Keratinocyte (primary cell): ENCODE data around the gene TMOD1. TPM values are rescaled to one million over a fixed set of nuclear protein-coding genes. Genes with fewer than 3 reads are reported as not detected.

Experiments used
- DNase-seq: peaks from one replicate; pipeline ENCODE4 v3.0.0-alpha.2; 2011; ENCODE audit warnings: low read depth, missing footprints, low spot score
- FAIRE-seq: peaks from 2 replicates; lab custom pipeline; 2011; peaks lifted over from hg19 to GRCh38; lab: Jason Lieb, UNC
- H2AFZ ChIP-seq: 2 replicates; pipeline ENCODE4 v1.6.0; 2012; ENCODE audit warnings: low read length, control low read depth, inconsistent platforms; ENCODE audit not compliant: control insufficient read depth
- H3K27ac ChIP-seq: 2 replicates; pipeline ENCODE4 v1.5.1; 2011; ENCODE audit warnings: low read length; ENCODE audit not compliant: control insufficient read depth, insufficient read depth
- H3K27me3 ChIP-seq: 3 replicates; pipeline ENCODE4 v1.6.0; 2011; ENCODE audit warnings: low read length; ENCODE audit not compliant: control insufficient read depth, insufficient read depth; ENCODE audit errors: extremely low read depth
- H3K36me3 ChIP-seq, 2 experiments: 2 replicates in 1 of 2; 3 replicates in 1 of 2; pipeline ENCODE4 v1.5.1; 2011; ENCODE audit warnings: low read length in 2 of 2, mild to moderate bottlenecking in 1 of 2; ENCODE audit not compliant: control insufficient read depth in 2 of 2, insufficient read depth in 2 of 2; ENCODE audit errors: extremely low read depth in 1 of 2
- H3K4me1 ChIP-seq: 3 replicates; pipeline ENCODE4 v1.5.1; 2011; ENCODE audit warnings: low read length; ENCODE audit not compliant: control insufficient read depth, insufficient read depth; ENCODE audit errors: extremely low read depth
- H3K4me2 ChIP-seq: 3 replicates; pipeline ENCODE4 v1.6.0; 2011; ENCODE audit warnings: low read depth, low read length; ENCODE audit not compliant: control insufficient read depth, insufficient read depth; ENCODE audit errors: extremely low read depth
- H3K4me3 ChIP-seq, 3 experiments: fragments of 200-600 bp in 1 of 3; sonication (generic) in 1 of 3; 2 replicates in 2 of 3; 3 replicates in 1 of 3; pipeline ENCODE4 v1.5.1; 2011 to 2016; ENCODE audit warnings: low read length in 3 of 3, mild to moderate bottlenecking in 3 of 3, control low read depth in 2 of 3, inconsistent platforms in 1 of 3, low read depth in 1 of 3, mixed read lengths in 1 of 3, mixed run types in 1 of 3, moderate library complexity in 1 of 3; ENCODE audit not compliant: control insufficient read depth in 2 of 3, insufficient read depth in 2 of 3; ENCODE audit errors: extremely low read depth in 1 of 3
- H3K79me2 ChIP-seq: 2 replicates; pipeline ENCODE4 v1.6.0; 2012; ENCODE audit warnings: low read length; ENCODE audit not compliant: control insufficient read depth, insufficient read depth
- H3K9ac ChIP-seq: 3 replicates; pipeline ENCODE4 v1.6.0; 2011; ENCODE audit warnings: low read length; ENCODE audit not compliant: control insufficient read depth, insufficient read depth; ENCODE audit errors: extremely low read depth
- H3K9me1 ChIP-seq: 3 replicates; pipeline ENCODE4 v1.6.0; 2011; ENCODE audit warnings: low read length; ENCODE audit not compliant: control insufficient read depth, insufficient read depth; ENCODE audit errors: extremely low read depth
- H3K9me3 ChIP-seq: 2 replicates; pipeline ENCODE4 v1.5.1; 2012; ENCODE audit warnings: low read depth, low read length; ENCODE audit not compliant: control insufficient read depth
- H4K20me1 ChIP-seq: 3 replicates; pipeline ENCODE4 v1.6.0; 2011; ENCODE audit warnings: low read length; ENCODE audit not compliant: control insufficient read depth, insufficient read depth; ENCODE audit errors: extremely low read depth
- EZH2 ChIP-seq: IDR thresholded peaks from one replicate; pipeline ENCODE4 v1.6.1; 2012; ENCODE audit warnings: inconsistent platforms, mild to moderate bottlenecking, low read length, moderate library complexity
- dilution Hi-C: fragments of 300-500 bp; cut with MboI; formaldehyde crosslinking; loops from one replicate; pipeline ENCODE4 v1.7.0; 2020; ENCODE audit warnings: low sequenced_read_pairs; ENCODE audit not compliant: extremely low pct_ligation_motif_present
- polyA plus RNA-seq, 5 experiments: library from polyadenylated mRNA; depleted of rRNA in 3 of 5; stranded (reverse) in 3 of 5; stranded (forward) in 1 of 5; unstranded in 1 of 5; fragments of >200 nt; gene quantifications; 1 replicate in 1 of 5; 2 replicates in 3 of 5; 3 replicates in 1 of 5; pipeline versions ENCODE4 v1.2.1 to v1.2.3, GENCODE V29; 2011 to 2012; ENCODE audit warnings: missing spikeins in 2 of 5, low read depth in 1 of 5, low replicate concordance in 1 of 5
- TF ChIP-seq, protein P1 (sequence below), 3 experiments: IDR thresholded peaks in 1 of 3; conservative IDR thresholded peaks in 1 of 3; optimal IDR thresholded peaks in 1 of 3; 2 replicates in 2 of 3; 3 replicates in 1 of 3; pipeline versions ENCODE3 to v1.5.1; 2011; ENCODE audit warnings: low read length in 3 of 3, mild to moderate bottlenecking in 3 of 3, moderate library complexity in 2 of 3, control low read depth in 1 of 3, inconsistent platforms in 1 of 3; ENCODE audit not compliant: insufficient read depth in 2 of 3; ENCODE audit errors: extremely low read depth in 1 of 3

The TMOD1 gene
- polyA plus RNA-seq, 1 donor (not counting 4 experiments of a cell fraction or from before 2014, with no cell fraction given) = not detected

DNA sequence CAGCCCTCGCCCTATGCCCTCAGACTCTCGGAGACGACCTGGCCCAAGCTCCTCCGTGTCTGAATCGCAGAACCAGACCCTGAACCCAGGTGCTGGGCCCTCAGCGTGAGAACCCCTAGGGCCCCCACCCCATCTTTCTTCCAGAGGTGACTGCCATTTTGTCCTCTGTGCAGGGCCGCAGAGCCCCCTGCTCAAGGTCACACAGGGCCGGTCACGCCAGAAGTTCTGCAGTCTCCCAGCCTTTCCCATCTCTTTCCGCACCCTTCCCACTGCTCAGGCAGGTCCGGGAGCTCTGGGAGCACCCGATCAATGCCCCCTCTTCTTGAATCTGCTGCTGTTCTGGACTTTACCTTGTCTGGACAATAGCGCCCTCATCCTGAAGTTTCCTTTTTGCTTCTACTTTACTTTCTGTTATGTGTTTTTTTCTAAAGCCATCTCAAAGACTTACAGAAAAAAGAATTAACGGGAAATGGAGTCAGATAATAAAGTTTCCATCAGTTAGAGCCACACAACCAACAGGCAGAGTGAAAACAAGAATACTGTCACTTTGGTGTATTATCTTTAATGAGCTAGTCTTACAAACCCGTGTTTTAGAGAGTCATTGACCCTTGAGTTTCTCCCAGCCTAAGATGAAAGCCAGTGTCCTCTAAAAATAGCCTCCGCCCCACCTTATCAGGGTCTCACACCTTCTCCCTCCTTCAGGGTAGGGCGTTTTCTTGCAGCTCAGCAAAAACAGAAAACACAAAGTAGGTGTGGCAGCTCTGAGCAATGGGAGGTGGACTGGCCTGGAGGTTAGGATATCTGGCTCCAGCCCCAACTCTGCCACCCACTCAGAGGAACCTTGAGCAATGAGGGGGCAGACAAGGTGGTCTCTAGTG is 1.8 kb downstream of the TMOD1 start:
- dilution Hi-C loops = no loop called here
- FAIRE-seq = no peak
- H3K27me3 ChIP-seq = peaks cover 68% of the 10 kb centered on the region

DNA sequence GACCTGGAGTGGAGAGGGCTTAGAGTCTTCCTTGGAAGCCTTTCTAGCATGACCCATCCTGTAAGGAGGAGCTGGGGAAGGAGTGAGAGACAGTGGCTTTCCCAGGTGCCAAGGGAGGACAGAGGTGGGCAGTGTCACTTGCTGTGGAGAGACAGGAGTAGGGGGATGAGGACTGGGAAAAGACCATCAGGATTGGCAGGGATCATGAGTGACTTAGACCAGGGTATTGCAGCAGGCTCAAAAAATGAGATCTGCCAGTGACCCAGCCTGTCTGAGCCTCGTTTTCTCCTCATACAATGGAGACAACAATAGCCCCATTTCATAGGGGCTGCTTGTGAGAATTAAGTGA is 2.4 kb downstream of the TMOD1 start:
- no peak overlapping the region for H3K27ac ChIP-seq
- H3K9me1 ChIP-seq = no peaks in the 10 kb centered on the region
- H3K36me3 ChIP-seq = no peaks in the 10 kb centered on the region
- DNase-seq = no peak
- H3K27me3 ChIP-seq = peaks cover 68% of the 10 kb centered on the region
- TF ChIP-seq, protein P1, sequence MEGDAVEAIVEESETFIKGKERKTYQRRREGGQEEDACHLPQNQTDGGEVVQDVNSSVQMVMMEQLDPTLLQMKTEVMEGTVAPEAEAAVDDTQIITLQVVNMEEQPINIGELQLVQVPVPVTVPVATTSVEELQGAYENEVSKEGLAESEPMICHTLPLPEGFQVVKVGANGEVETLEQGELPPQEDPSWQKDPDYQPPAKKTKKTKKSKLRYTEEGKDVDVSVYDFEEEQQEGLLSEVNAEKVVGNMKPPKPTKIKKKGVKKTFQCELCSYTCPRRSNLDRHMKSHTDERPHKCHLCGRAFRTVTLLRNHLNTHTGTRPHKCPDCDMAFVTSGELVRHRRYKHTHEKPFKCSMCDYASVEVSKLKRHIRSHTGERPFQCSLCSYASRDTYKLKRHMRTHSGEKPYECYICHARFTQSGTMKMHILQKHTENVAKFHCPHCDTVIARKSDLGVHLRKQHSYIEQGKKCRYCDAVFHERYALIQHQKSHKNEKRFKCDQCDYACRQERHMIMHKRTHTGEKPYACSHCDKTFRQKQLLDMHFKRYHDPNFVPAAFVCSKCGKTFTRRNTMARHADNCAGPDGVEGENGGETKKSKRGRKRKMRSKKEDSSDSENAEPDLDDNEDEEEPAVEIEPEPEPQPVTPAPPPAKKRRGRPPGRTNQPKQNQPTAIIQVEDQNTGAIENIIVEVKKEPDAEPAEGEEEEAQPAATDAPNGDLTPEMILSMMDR (optimal IDR thresholded peaks at IDR 0.05 in 1 of 3, IDR thresholded peaks at IDR 0.05 in 1 of 3, conservative IDR thresholded peaks at IDR 0.05 in 1 of 3; ENCODE audit: extremely low read depth in 1 of 3, insufficient read depth in 2 of 3, low read length in 3 of 3) = no peak
- H3K9me3 ChIP-seq = no peaks in the 10 kb centered on the region
- dilution Hi-C loops = no loop called here
- H3K4me2 ChIP-seq = no peak overlapping the region
- no peaks in the 10 kb centered on the region for H3K4me1 ChIP-seq
- H3K4me3 ChIP-seq = no peak overlapping the region
- H3K9ac ChIP-seq = no peak overlapping the region
- FAIRE-seq = no peak
- H4K20me1 ChIP-seq = peaks cover 3% of the 10 kb centered on the region
- H2AFZ ChIP-seq = no peak overlapping the region
- no peaks in the 10 kb centered on the region for H3K79me2 ChIP-seq

More for the DNA sequence above, 1.8 kb downstream of the TMOD1 start:
- H3K9me1 ChIP-seq = no peaks in the 10 kb centered on the region
- H3K36me3 ChIP-seq = no peaks in the 10 kb centered on the region
- H3K9me3 ChIP-seq = no peaks in the 10 kb centered on the region
- no peak overlapping the region for H3K9ac ChIP-seq
- peaks cover 3% of the 10 kb centered on the region for H4K20me1 ChIP-seq
- H3K27ac ChIP-seq = no peak overlapping the region
- no peak overlapping the region for H2AFZ ChIP-seq
- no peaks in the 10 kb centered on the region for H3K79me2 ChIP-seq
- no peak overlapping the region for H3K4me2 ChIP-seq
- no peak for DNase-seq
- no peak overlapping the region for H3K4me3 ChIP-seq
- H3K4me1 ChIP-seq = no peaks in the 10 kb centered on the region
- TF ChIP-seq, protein P1 (optimal IDR thresholded peaks at IDR 0.05 in 1 of 3, IDR thresholded peaks at IDR 0.05 in 1 of 3, conservative IDR thresholded peaks at IDR 0.05 in 1 of 3; ENCODE audit: extremely low read depth in 1 of 3, insufficient read depth in 2 of 3, low read length in 3 of 3) = no peak
- TF ChIP-seq EZH2 = no peak
